ENCODE measurements around the gene PANX2.

The PANX2 gene

DNA sequence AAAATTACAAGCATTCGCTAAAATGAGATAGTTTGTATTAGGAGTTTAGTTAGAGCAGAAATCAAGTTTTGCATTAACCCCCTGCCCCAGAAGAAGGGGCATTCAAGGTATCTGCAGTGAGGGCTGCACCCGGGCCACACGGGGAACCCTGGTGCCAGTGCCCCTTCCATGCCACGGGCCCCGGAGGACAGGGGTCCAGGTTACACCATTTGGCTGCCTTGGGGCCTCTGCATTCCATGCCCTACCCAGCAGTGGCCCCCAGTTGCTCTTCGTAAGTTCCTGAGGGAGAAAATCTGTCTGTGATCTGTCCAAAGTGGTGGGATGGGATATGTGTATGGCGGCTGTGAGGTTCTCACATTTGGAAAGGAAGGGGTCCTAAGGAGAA is 16.8 kb upstream of the PANX2 start:
- no peak for TF ChIP-seq CTCF (IDR thresholded peaks at IDR 0.05)
- H3K4me1 ChIP-seq (ENCODE audit: control insufficient read depth in 1 of 2, insufficient read depth in 1 of 2, low read depth in 1 of 2, low read length in 1 of 2): peaks cover 7 to 9% of the 10 kb centered on the region in 2 experiments
- H3K27me3 ChIP-seq: peaks cover 11% of the 10 kb centered on the region
- H3K4me3 ChIP-seq (ENCODE audit: low read depth in 1 of 2, low read length in 1 of 2): no peak overlapping the region
- no peaks in the 10 kb centered on the region for H3K36me3 ChIP-seq
- no peak overlapping the region for H3K27ac ChIP-seq
- no peaks in the 10 kb centered on the region for H3K9me3 ChIP-seq

GRCh38 chr22:50157709-50158375 is 12.7 kb upstream of the PANX2 start:
- Histone ChIP-seq H3K9me3 (no peaks in the 10 kb centered on the region), H3K27ac (no peak overlapping the region), H3K27me3 (peaks cover 24% of the 10 kb centered on the region), H3K4me3 (ENCODE audit: low read depth in 1 of 2, low read length in 1 of 2) (no peak overlapping the region), H3K4me1 (ENCODE audit: control insufficient read depth in 1 of 2, insufficient read depth in 1 of 2, low read depth in 1 of 2, low read length in 1 of 2) (no peaks in the 10 kb centered on the region), H3K36me3 (no peaks in the 10 kb centered on the region)
- no peak for TF ChIP-seq CTCF (IDR thresholded peaks at IDR 0.05)

DNA sequence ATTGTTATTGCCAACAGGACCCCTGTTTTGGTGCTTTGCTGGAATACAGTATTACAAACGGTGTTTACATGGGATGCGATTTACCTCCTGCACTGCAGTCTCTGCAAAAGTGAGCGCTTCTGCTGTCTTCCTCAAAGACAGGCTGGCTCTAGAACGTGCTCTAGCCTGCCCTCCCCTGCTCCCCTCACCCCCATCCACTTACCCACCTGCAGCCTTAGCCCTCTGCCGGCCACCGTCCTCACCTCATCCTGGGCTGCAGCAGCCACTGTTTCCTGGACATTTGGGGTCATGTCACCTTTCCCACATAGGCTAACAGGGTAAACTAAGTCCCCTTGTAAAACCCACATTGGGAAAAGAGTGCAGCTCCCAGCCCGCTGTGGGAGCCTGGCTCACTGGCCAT is 9.6 kb upstream of the PANX2 start:
- H3K9me3 ChIP-seq: no peaks in the 10 kb centered on the region
- H3K4me1 ChIP-seq (ENCODE audit: control insufficient read depth in 1 of 2, insufficient read depth in 1 of 2, low read depth in 1 of 2, low read length in 1 of 2): no peaks in the 10 kb centered on the region
- no peak overlapping the region for H3K27ac ChIP-seq
- no peaks in the 10 kb centered on the region for H3K36me3 ChIP-seq
- no peak overlapping the region for H3K4me3 ChIP-seq (ENCODE audit: low read depth in 1 of 2, low read length in 1 of 2)
- H3K27me3 ChIP-seq: peaks cover 34% of the 10 kb centered on the region
- TF ChIP-seq CTCF (IDR thresholded peaks at IDR 0.05): no peak

GRCh38 chr22:50161508-50162390 is 8.8 kb upstream of the PANX2 start:
- Histone ChIP-seq H3K36me3 (no peaks in the 10 kb centered on the region), H3K27me3 (peaks cover 37% of the 10 kb centered on the region), H3K9me3 (no peaks in the 10 kb centered on the region), H3K27ac (no peak overlapping the region), H3K4me1 (ENCODE audit: control insufficient read depth in 1 of 2, insufficient read depth in 1 of 2, low read depth in 1 of 2, low read length in 1 of 2) (no peaks in the 10 kb centered on the region), H3K4me3 (ENCODE audit: low read depth in 1 of 2, low read length in 1 of 2) (no peak overlapping the region)
- no peak for TF ChIP-seq CTCF (IDR thresholded peaks at IDR 0.05)

DNA sequence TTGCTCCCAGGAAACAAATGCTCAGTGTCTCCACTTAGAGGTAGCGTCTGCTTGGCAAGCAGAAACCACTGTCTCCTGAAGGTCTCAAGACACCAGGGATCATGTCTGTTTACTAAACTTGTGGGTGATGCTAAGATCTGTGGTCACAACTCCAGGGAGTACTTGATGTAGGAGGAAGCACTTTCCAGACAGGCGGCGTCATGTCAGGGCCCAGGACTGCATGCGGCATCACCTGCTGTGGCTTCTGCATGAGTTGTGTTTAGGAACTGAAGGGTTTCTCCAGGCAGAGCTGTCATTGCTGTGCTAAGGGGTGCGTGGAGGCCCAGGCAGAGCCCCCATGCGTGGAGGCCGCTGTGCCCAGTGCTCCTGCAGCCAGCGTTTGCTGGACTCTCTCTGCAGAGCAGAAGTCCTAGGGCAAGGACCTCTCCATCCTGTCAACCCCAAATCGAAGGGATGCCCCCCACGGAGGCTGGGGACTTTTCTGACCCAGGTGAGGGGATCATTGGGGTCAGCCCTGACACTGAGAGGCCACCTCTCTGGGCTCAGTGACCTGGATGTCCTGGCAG is 8.1 kb upstream of the PANX2 start:
- no peaks in the 10 kb centered on the region for H3K36me3 ChIP-seq
- H3K4me1 ChIP-seq (ENCODE audit: control insufficient read depth in 1 of 2, insufficient read depth in 1 of 2, low read depth in 1 of 2, low read length in 1 of 2): no peaks in the 10 kb centered on the region
- no peaks in the 10 kb centered on the region for H3K9me3 ChIP-seq
- no peak overlapping the region for H3K4me3 ChIP-seq (ENCODE audit: low read depth in 1 of 2, low read length in 1 of 2)
- no peak for TF ChIP-seq CTCF (IDR thresholded peaks at IDR 0.05)
- no peak overlapping the region for H3K27ac ChIP-seq
- peaks cover 44% of the 10 kb centered on the region for H3K27me3 ChIP-seq
